ENCODE measurements around the gene SH2D3C. TPM values are rescaled to one million over a fixed set of nuclear protein-coding genes. Genes with fewer than 3 reads are reported as not detected.

Gene SH2D3C
- total RNA-seq, 1 donor from 2014 or later = 0.17 TPM

DNA sequence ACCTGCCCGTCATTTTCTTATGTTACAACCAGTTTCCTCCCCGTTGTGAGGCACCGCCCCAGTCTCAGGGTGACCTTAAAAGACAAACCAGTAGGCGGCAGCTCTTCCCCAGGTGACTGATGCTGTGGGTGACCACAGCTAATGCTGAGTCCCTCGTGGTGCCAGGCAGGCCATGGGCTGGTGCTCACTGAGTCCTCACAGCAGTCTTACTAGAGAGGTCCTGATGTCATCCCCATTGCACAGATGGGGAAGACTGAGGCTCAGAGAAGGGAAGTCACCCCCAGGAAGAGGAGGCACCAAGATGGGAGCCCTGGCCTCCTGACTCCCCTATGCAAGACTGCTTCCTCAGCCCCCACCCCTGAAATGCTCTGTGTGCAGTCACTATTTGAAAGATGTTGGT lies 70.7 kb downstream of the SH2D3C start:
- TF ChIP-seq, protein P1, sequence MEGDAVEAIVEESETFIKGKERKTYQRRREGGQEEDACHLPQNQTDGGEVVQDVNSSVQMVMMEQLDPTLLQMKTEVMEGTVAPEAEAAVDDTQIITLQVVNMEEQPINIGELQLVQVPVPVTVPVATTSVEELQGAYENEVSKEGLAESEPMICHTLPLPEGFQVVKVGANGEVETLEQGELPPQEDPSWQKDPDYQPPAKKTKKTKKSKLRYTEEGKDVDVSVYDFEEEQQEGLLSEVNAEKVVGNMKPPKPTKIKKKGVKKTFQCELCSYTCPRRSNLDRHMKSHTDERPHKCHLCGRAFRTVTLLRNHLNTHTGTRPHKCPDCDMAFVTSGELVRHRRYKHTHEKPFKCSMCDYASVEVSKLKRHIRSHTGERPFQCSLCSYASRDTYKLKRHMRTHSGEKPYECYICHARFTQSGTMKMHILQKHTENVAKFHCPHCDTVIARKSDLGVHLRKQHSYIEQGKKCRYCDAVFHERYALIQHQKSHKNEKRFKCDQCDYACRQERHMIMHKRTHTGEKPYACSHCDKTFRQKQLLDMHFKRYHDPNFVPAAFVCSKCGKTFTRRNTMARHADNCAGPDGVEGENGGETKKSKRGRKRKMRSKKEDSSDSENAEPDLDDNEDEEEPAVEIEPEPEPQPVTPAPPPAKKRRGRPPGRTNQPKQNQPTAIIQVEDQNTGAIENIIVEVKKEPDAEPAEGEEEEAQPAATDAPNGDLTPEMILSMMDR (IDR thresholded peaks at IDR 0.05; ENCODE audit: insufficient read depth, low read length, poor library complexity, severe bottlenecking) = no peak
- Histone ChIP-seq H3K27me3 (ENCODE audit: control insufficient read depth, insufficient read depth, low read length) (no peaks in the 10 kb centered on the region), H3K36me3 (ENCODE audit: control insufficient read depth, insufficient read depth, low read length) (no peaks in the 10 kb centered on the region), H3K4me3 (ENCODE audit: low read depth, low read length) (no peak overlapping the region)
- no peak for DNase-seq (ENCODE audit: low read depth)

DNA sequence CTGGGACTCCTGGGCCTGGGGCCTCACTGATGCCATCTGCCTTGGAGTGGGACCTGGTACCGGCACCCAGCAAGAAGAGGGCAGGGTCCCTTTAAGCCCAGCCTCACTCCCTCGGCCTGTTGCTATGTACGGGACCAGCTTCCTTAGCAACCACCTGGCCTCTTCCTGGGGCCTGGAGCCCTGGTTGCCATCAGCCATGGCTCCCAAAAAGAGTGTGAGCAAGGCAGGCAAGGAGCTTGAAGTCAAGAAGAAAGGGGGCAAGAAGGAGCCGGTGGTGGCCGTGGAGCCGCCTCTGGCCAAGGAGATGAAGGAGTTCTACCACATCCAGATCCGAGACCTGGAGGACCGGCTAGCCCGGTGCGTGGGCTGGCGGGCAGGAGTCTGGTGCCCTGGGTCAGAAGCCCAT lies 71.6 kb downstream of the SH2D3C start, which contains the start of gene CFAP157:
CFAP157 (plus strand) TSS at position 153 of the 406 bp plus-strand sequence; CDS start at position 197, 44 bp downstream.
- no peak within 1 kb of the TSS for H3K4me3 ChIP-seq (ENCODE audit: low read depth, low read length)
- no peaks in the 10 kb centered on the region for H3K36me3 ChIP-seq (ENCODE audit: control insufficient read depth, insufficient read depth, low read length)
- TF ChIP-seq, protein P1 (IDR thresholded peaks at IDR 0.05; ENCODE audit: insufficient read depth, low read length, poor library complexity, severe bottlenecking) = no peak
- DNase-seq (ENCODE audit: low read depth) = no peak
- H3K27me3 ChIP-seq (ENCODE audit: control insufficient read depth, insufficient read depth, low read length) = no peaks in the 10 kb centered on the region

- TF ChIP-seq, protein P1 (IDR thresholded peaks at IDR 0.05; ENCODE audit: insufficient read depth, low read length, poor library complexity, severe bottlenecking) = no peak
- H3K36me3 ChIP-seq (ENCODE audit: control insufficient read depth, insufficient read depth, low read length) = no peaks in the 10 kb centered on the region
- H3K4me3 ChIP-seq (ENCODE audit: low read depth, low read length) = no peak overlapping the region
- H3K27me3 ChIP-seq (ENCODE audit: control insufficient read depth, insufficient read depth, low read length) = no peaks in the 10 kb centered on the region
- no peak for DNase-seq (ENCODE audit: low read depth)
Measured at GRCh38 chr9:127705577-127706379, 72.7 kb downstream of the SH2D3C start.

- TF ChIP-seq, protein P1 (IDR thresholded peaks at IDR 0.05; ENCODE audit: insufficient read depth, low read length, poor library complexity, severe bottlenecking) = no peak
- H3K36me3 ChIP-seq (ENCODE audit: control insufficient read depth, insufficient read depth, low read length) = no peaks in the 10 kb centered on the region
- DNase-seq (ENCODE audit: low read depth) = no peak
Measured at GRCh38 chr9:127703289-127703946, 75.0 kb downstream of the SH2D3C start.

DNA sequence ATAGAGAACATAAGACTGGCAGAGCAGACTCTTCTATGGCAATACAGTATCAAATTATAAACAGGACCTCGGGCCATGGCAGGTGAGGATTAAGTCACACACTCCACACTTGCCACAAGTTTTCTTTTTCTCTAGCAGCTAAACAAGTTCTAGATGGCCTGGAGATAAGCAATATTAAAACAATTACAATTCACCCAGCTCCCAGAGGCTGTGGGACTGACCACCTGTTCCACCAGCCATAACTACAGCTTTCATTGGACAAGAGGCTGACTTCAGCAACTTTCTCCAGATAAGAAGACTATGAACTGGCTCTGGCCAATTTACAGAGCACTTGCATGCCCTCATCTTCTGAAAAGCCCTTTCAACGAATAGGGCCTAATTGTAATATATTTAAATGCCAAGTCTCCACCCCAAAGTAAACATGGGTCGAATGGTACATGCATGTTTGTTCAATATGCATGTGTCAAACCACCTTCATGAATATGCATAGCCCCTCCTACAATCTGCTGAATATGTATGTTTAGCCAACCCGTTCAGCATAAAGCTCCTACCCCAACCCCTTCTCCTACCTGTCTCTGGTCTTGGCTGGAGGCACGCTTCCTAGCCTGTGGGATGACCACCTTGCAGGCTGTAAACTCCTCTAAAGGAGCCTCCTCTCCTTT lies 77.7 kb downstream of the SH2D3C start:
- H3K36me3 ChIP-seq (ENCODE audit: control insufficient read depth, insufficient read depth, low read length) = no peaks in the 10 kb centered on the region
- DNase-seq (ENCODE audit: low read depth) = no peak
- no peaks in the 10 kb centered on the region for H3K27me3 ChIP-seq (ENCODE audit: control insufficient read depth, insufficient read depth, low read length)
- TF ChIP-seq, protein P1 (IDR thresholded peaks at IDR 0.05; ENCODE audit: insufficient read depth, low read length, poor library complexity, severe bottlenecking) = no peak
- H3K4me3 ChIP-seq (ENCODE audit: low read depth, low read length) = no peak overlapping the region

More at GRCh38 chr9:127703289-127703946, 75.0 kb downstream of the SH2D3C start:
- Histone ChIP-seq H3K27me3 (ENCODE audit: control insufficient read depth, insufficient read depth, low read length) (no peaks in the 10 kb centered on the region), H3K4me3 (ENCODE audit: low read depth, low read length) (no peak overlapping the region)
